Esophagus squamous epithelium (tissue), 5 donors: ENCODE measurements around the gene S100B. TPM values are rescaled to one million over a fixed set of nuclear protein-coding genes. Genes with fewer than 3 reads are reported as not detected.

Source experiments
- DNase-seq: peaks from one replicate; lab custom pipeline; 2025; lab: John Stamatoyannopoulos, UW
- H3K27ac ChIP-seq, 4 donors: fragments of 200-600 bp; sonication (generic); one replicate each; pipeline ENCODE4 v1.5.1; 2016 to 2019; ENCODE audit warnings: mild to moderate bottlenecking in 1 of 4
- H3K27me3 ChIP-seq, 4 donors: fragments of 200-600 bp; sonication (generic); 1 replicate in 3 of 4; 2 replicates in 1 of 4; pipeline versions ENCODE4 v1.5.1 to v1.6.0; 2017 to 2021; ENCODE audit warnings: antibody characterized with exemption in 1 of 4
- H3K36me3 ChIP-seq, 3 donors: fragments of 200-600 bp; sonication (generic); one replicate each; pipeline ENCODE4 v1.5.1; 2016 to 2019
- H3K4me1 ChIP-seq, 3 donors: fragments of 200-600 bp; sonication (generic); one replicate each; pipeline ENCODE4 v1.5.1; 2017 to 2019
- H3K4me3 ChIP-seq, 4 donors: fragments of 200-600 bp; sonication (generic); 1 replicate in 3 of 4; 2 replicates in 1 of 4; pipeline ENCODE4 v1.5.1; 2016 to 2019; ENCODE audit warnings: mild to moderate bottlenecking in 2 of 4, moderate library complexity in 1 of 4
- H3K9me3 ChIP-seq, 3 donors: fragments of 200-600 bp; sonication (generic); one replicate each; pipeline ENCODE4 v1.5.1; 2016 to 2019
- CTCF ChIP-seq, 6 experiments: fragments of 450-650 bp in 4 of 6; fragments of 200-600 bp in 2 of 6; sonication (generic) in 2 of 6; IDR thresholded peaks; one replicate each; pipeline ENCODE4 v1.5.1; 2016 to 2019; ENCODE audit warnings: antibody characterized with exemption in 6 of 6, mild to moderate bottlenecking in 4 of 6, moderate library complexity in 4 of 6
- POLR2A ChIP-seq, 4 donors: fragments of 450-650 bp; IDR thresholded peaks; one replicate each; pipeline ENCODE4 v1.6.1; 2017; ENCODE audit warnings: antibody characterized with exemption in 4 of 4, mild to moderate bottlenecking in 4 of 4, moderate library complexity in 3 of 4
- WGBS, 2 donors: methylation state at CpG; one replicate each; pipeline ENCODE4 v1.1.5; 2018; 5-methylcytosine and 5-hydroxymethylcytosine counted together
- intact Hi-C: fragments of 100-400 bp; cut with DNase I; formaldehyde crosslinking; loops from one replicate; pipeline ENCODE4 v1.15.0; 2022
- total RNA-seq, 4 donors: library from RNA; depleted of rRNA; stranded (reverse); fragments of >200 nt; gene quantifications; one replicate each; pipeline ENCODE4 v1.1.0, GENCODE V29; 2016
- donor health status: DM: yes; HTN: yes; CAD: no.

S100B gene
- 10 to 100 TPM in 1 of 4 donors, 1 to 10 TPM in 1, under 1 TPM in 1, not detected in 1; 0.57 to 14.7 (median 8.2) TPM for total RNA-seq

GRCh38 chr21:46604975-46605766 is at the start of gene S100B:
Gene S100B (minus strand): TSS chr21:46605082. CDS start chr21:46602415, 2,667 bp downstream.
- DNase-seq, result no peak
- 62 to 80% methylated on average over 4 to 5 of the region's 15 CpGs for WGBS, 2 donors
- H3K36me3 ChIP-seq, result no peaks in the 10 kb centered on the region
- TF ChIP-seq POLR2A (IDR thresholded peaks at IDR 0.05) (no peak), CTCF (IDR thresholded peaks at IDR 0.05) (no peak)
- H3K4me3 ChIP-seq, result peak within 1 kb of the TSS in 2 of 4 donors; percentile 3 to 22
- no peaks in the 10 kb centered on the region for H3K9me3 ChIP-seq
- no peaks in the 10 kb centered on the region for H3K27me3 ChIP-seq
- peak within 1 kb of the TSS in 3 of 4 donors; percentile 19 to 72 (median 27) for H3K27ac ChIP-seq
- peaks cover 0 to 20% (median 0%) of the 10 kb centered on the region in 3 donors for H3K4me1 ChIP-seq
- intact Hi-C loops, result no loop called here

GRCh38 chr21:46651121-46651520 is 46.2 kb upstream of the S100B start:
- intact Hi-C loops, result no loop called here
- H3K4me1 ChIP-seq, result no peaks in the 10 kb centered on the region
- no peak overlapping the region for H3K27ac ChIP-seq
- no peak overlapping the region for H3K4me3 ChIP-seq
- peaks cover 0 to 19% (median 0%) of the 10 kb centered on the region in 3 donors for H3K9me3 ChIP-seq
- DNase-seq, result no peak
- H3K36me3 ChIP-seq, result peaks cover 29 to 100% (median 41%) of the 10 kb centered on the region in 3 donors
- WGBS, 2 donors, result 95% methylated on average over 3 of the region's 7 CpGs; no CpG with 5 or more reads in 1 of the 2 donors
- no peaks in the 10 kb centered on the region for H3K27me3 ChIP-seq
- TF ChIP-seq CTCF (IDR thresholded peaks at IDR 0.05) (no peak), POLR2A (IDR thresholded peaks at IDR 0.05) (no peak)

GRCh38 chr21:46650476-46651098 is 45.7 kb upstream of the S100B start:
- no peak for DNase-seq
- H3K9me3 ChIP-seq, result peaks cover 0 to 14% (median 0%) of the 10 kb centered on the region in 3 donors
- H3K36me3 ChIP-seq, result peaks cover 29 to 100% (median 41%) of the 10 kb centered on the region in 3 donors
- no peak for TF ChIP-seq CTCF (IDR thresholded peaks at IDR 0.05)
- TF ChIP-seq POLR2A (IDR thresholded peaks at IDR 0.05), result no peak
- no peak overlapping the region for H3K4me3 ChIP-seq
- WGBS, 2 donors, result 91% methylated on average over 8 to 9 of the region's 14 CpGs
- H3K4me1 ChIP-seq, result no peaks in the 10 kb centered on the region
- intact Hi-C loops, result no loop called here
- no peak overlapping the region for H3K27ac ChIP-seq
- no peaks in the 10 kb centered on the region for H3K27me3 ChIP-seq

GRCh38 chr21:46649356-46649755 is 44.5 kb upstream of the S100B start:
- 89 to 95% methylated on average over 8 to 12 of the region's 19 CpGs for WGBS, 2 donors
- intact Hi-C loops, result no loop called here
- no peak for TF ChIP-seq CTCF (IDR thresholded peaks at IDR 0.05)
- TF ChIP-seq POLR2A (IDR thresholded peaks at IDR 0.05), result no peak

GRCh38 chr21:46648539-46648938 is 43.7 kb upstream of the S100B start:
- 92 to 96% methylated on average over 16 to 27 of the region's 27 CpGs for WGBS, 2 donors
- Histone ChIP-seq H3K27me3 (no peaks in the 10 kb centered on the region), H3K4me1 (no peaks in the 10 kb centered on the region), H3K4me3 (no peak overlapping the region), H3K9me3 (no peaks in the 10 kb centered on the region), H3K27ac (no peak overlapping the region), H3K36me3 (peaks cover 29 to 100% (median 50%) of the 10 kb centered on the region in 3 donors)
- TF ChIP-seq POLR2A (IDR thresholded peaks at IDR 0.05), result no peak
- TF ChIP-seq CTCF (IDR thresholded peaks at IDR 0.05), result no peak
- intact Hi-C loops, result no loop called here
- no peak for DNase-seq

More at GRCh38 chr21:46649356-46649755, 44.5 kb upstream of the S100B start:
- no peak overlapping the region for H3K4me3 ChIP-seq
- no peaks in the 10 kb centered on the region for H3K4me1 ChIP-seq
- DNase-seq, result no peak
- peaks cover 29 to 100% (median 46%) of the 10 kb centered on the region in 3 donors for H3K36me3 ChIP-seq
- no peak overlapping the region for H3K27ac ChIP-seq
- no peaks in the 10 kb centered on the region for H3K27me3 ChIP-seq
- peaks cover 0 to 1% (median 0%) of the 10 kb centered on the region in 3 donors for H3K9me3 ChIP-seq
